Mucosa of stomach (tissue), 1 donor: ENCODE results near the gene KCNG1.
"Not testable (repeated sequence)": the region's sequence is repeated elsewhere in the genome, so short reads cannot be mapped to it uniquely, and the experiment has no call there.

Experiments
- H3K27me3 ChIP-seq: one replicate; pipeline ENCODE4 v1.7.0; 2013; ENCODE audit warnings: mild to moderate bottlenecking, low read length; ENCODE audit not compliant: control insufficient read depth, insufficient read depth
- H3K36me3 ChIP-seq: one replicate; pipeline ENCODE4 v1.7.0; 2013; ENCODE audit warnings: low read length; ENCODE audit not compliant: control insufficient read depth, insufficient read depth
- H3K4me1 ChIP-seq: one replicate; pipeline ENCODE4 v1.7.0; 2013; ENCODE audit warnings: mild to moderate bottlenecking, low read length; ENCODE audit not compliant: control insufficient read depth, insufficient read depth
- H3K4me3 ChIP-seq: one replicate; pipeline ENCODE4 v1.7.0; 2013; ENCODE audit warnings: low read length
- H3K9ac ChIP-seq: one replicate; pipeline ENCODE4 v1.7.0; 2013; ENCODE audit warnings: mild to moderate bottlenecking, low read length, moderate library complexity
- H3K9me3 ChIP-seq: one replicate; pipeline ENCODE4 v1.7.0; 2013; ENCODE audit warnings: mild to moderate bottlenecking, low read length, moderate library complexity; ENCODE audit not compliant: control insufficient read depth
- donor health status: Pancreatic carcinoma.

KCNG1 gene

DNA sequence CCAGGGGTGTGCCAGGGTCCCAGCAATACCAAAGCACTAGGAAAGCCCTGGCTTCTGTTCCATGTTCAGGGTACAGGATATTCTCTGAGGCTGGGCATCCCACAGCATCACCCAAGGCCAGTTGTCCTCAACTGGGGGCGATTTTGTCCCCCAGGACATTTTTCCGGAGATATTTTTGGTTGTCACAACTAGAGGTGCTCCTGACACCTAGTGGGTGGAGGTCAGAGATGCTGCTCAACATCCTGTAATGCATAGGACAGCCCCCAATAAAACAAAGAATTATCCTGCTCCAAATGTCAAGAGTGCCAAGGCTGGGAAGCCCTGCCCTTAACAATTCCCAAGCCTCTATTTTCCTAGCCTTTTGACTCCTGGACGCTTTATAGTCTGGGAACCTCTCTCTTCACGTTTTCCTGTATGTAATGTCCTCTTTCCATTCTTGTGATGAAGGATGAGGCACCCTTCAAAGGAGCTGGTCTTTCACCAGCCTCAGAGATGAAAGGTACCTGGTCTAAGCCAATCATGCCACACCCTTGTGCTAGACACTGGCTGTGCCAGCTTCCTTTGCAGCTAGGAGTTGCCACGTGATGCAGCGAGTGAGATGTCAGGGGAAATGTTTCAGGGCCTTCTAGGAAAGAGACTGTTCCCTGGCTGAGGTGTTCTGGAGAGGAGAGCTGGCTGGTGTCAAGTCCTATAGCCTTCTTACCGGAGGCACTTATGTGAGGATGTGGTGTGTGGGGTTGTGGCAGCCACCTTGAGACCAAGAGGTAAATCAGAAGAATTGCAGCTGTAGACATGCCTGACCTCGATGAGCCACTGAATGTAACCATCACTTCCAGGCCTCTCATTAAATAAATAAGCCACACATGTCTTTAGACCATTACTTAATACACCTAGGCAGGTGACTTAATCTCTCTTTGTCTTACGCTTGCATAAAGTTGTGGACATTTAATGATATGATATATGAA is 23.4 kb upstream of the KCNG1 start:
- H3K27me3 ChIP-seq = peaks cover 6% of the 10 kb centered on the region
- H3K36me3 ChIP-seq = no peaks in the 10 kb centered on the region
- no peak overlapping the region for H3K9ac ChIP-seq
- H3K4me3 ChIP-seq = no peak overlapping the region
- H3K4me1 ChIP-seq = no peaks in the 10 kb centered on the region
- H3K9me3 ChIP-seq = peaks cover 5% of the 10 kb centered on the region

DNA sequence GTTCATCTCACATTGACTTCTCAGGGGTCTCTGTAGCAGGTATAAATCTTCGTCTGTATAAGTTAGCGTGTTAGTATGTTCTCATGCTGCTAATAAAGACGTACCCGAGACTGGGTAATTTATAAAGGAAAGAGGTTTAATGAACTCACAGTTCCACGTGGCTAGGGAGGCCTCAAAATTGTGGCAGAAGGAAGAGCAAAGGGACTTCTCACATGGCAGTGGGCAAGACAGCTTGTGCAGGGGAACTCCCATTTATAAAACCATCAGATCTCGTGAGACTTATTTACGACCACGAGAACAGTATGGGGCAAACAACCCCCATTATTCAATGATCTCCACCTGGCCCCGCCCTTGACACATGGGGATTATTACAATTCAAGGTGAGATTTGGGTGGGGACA is 22.6 kb upstream of the KCNG1 start:
- not testable (repeated sequence) for H3K36me3 ChIP-seq, H3K9me3 ChIP-seq, H3K9ac ChIP-seq, H3K4me3 ChIP-seq, H3K27me3 ChIP-seq, H3K4me1 ChIP-seq

DNA sequence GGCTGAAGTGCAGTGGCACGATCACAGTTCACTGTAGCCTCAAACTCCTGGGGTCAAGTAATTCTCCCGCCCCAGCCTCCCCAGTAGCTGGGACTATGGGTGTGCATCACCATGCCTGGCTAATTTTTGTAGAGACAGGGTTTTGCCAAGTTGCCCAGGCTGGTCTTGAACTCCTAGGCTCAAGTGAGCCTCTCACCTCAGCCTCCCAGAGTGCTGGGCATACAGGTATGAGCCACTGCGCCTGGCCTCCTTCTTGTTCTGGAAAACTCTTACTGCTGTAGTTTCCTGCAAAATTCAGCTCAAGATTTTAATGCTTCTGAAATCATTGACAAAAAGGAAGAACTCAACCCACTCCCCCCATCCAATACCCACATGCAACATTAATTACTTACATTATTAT is 21.9 kb upstream of the KCNG1 start:
- Histone ChIP-seq H3K36me3 (no peaks in the 10 kb centered on the region), H3K27me3 (peaks cover 8% of the 10 kb centered on the region), H3K4me3 (no peak overlapping the region), H3K9me3 (peaks cover 5% of the 10 kb centered on the region), H3K4me1 (no peaks in the 10 kb centered on the region), H3K9ac (no peak overlapping the region)

DNA sequence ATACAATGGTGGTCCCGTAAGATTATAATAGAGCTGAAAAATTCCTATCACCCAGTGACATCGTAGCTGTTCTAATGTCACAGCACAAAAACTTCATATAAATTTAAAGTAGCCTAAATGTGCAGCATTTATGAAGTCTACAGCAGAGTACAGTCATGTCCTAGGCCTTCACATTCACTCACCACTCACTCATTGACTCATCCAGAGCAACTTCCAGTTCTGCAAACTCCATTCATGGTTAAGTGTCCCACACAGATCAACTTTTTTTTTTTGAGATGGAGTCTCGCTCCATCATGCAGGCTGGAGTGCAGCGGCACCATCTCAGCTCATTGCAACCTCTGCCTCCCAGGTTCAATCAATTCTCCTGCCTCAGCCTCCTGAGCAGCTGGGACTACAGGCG is 20.9 kb upstream of the KCNG1 start:
- H3K9me3 ChIP-seq = peaks cover 5% of the 10 kb centered on the region
- no peaks in the 10 kb centered on the region for H3K4me1 ChIP-seq

DNA sequence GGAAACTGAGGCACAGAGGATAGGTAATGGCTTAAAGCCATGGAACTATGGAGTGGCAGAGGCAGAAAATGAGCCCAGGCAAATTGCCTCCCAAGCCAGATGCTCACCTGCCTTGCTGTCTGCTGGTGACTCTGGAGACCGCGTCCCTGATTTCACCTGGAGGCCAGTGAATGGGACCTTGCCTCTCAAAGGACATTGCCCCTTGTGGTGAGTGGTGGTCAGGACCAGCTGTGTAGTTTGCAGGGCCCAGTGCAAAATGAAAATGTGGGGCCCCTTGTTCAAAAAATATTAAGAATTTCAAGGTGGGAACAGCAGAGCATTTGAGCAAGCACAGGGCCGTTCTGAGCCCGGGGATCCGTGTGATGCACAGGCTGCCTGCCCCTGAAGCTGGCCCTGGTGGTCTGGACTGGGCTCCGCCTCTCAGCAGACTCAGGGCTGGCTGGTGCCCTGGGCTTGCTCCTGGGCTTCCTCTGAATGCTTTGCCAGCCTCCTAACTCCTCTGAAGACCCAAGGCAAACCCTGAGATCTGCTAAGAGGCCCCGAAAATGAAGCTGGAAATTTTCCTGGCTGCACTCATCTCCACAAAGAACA is 19.8 kb upstream of the KCNG1 start:
- Histone ChIP-seq H3K9me3 (peaks cover 5% of the 10 kb centered on the region), H3K4me3 (no peak overlapping the region), H3K27me3 (peaks cover 8% of the 10 kb centered on the region), H3K9ac (no peak overlapping the region), H3K36me3 (no peaks in the 10 kb centered on the region), H3K4me1 (no peaks in the 10 kb centered on the region)

More for the DNA sequence above, 20.9 kb upstream of the KCNG1 start:
- peaks cover 8% of the 10 kb centered on the region for H3K27me3 ChIP-seq
- H3K4me3 ChIP-seq = no peak overlapping the region
- H3K9ac ChIP-seq = no peak overlapping the region
- no peaks in the 10 kb centered on the region for H3K36me3 ChIP-seq

DNA sequence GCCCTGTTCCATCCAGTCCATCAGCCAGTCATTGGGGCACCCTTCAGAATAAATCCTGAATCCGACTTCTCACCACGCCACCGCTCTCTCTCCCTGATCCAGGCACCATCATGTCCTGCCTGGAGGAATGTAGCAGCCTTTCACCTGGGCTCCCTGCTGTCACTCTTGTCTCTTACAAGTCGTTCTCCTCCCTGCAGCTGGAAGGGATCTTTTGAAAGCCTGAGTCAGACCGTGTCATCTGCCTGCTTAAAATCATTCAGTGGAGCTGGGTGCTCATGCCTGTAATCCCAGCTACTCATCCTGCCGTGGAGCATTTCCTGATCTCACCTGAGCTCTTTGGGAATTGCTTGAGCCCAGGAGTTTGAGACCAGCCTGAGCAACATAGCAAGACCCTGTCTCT is 19.2 kb upstream of the KCNG1 start:
- no peaks in the 10 kb centered on the region for H3K36me3 ChIP-seq
- no peak overlapping the region for H3K4me3 ChIP-seq
- H3K27me3 ChIP-seq = peaks cover 8% of the 10 kb centered on the region
- no peaks in the 10 kb centered on the region for H3K4me1 ChIP-seq
- H3K9ac ChIP-seq = no peak overlapping the region
- peaks cover 5% of the 10 kb centered on the region for H3K9me3 ChIP-seq

DNA sequence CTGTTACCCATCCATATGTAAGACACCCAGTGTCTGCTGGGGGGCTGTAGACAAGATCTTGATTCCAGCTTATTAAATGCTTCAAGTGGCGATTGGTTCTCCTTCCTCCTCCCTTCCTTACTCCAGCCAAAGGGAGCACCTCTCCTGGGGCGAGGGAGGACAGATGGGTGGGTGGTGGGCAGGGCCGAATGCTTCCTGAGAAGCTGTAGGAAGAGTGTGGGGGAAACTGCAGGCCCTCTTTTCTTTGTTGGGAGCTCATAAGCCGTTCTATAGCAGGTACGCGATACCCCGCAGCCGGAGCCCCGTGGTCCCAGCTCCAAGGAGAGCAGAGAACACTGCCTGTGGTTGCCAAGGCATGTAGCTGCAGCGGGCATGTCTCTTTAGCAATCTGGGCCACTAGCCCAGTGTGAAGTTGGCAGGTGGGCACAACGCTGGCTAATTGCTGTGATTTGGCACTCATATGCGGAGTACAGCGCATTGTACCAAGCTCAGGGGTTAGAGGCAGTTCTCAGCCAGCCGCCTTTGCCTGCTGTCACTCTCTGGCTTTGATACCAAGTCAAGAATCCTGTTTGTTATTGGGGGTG is 14.7 kb upstream of the KCNG1 start:
- Histone ChIP-seq H3K4me3 (no peak overlapping the region), H3K4me1 (no peaks in the 10 kb centered on the region), H3K36me3 (no peaks in the 10 kb centered on the region), H3K27me3 (peaks cover 12% of the 10 kb centered on the region), H3K9me3 (no peaks in the 10 kb centered on the region), H3K9ac (no peak overlapping the region)

DNA sequence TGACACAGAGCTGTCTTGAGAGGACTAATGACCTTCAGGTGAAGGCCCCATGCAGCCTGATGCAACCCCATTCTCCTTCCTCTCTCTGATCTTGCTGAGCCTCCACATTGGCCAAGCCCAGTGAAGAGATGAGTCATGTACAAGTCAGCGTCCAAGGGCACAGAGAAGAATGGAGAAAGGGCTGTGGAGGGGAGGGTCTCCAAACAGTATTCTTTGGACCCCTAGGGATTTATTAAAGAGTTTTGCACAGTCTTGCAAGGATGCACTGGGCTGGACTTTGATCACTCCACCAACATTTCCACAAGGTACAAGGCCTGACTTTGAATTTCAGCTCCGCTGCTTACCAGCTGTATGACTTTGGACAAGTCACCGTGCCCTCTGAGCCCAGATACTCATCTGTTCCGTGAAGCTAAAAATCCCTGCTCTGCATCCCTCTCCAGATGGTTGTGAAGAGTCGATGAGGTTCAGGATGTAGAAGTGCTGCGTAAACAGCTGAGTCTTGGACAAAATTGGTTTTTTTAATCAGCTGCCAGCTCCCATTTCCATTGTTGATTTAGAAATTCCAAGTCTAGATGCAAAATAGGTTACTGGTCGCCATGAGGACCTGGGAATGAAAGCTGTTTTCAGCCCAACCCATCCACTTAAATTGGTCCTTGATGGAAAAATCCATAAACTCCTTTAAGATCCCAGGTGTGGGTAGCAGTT is 14.1 kb upstream of the KCNG1 start:
- Histone ChIP-seq H3K9me3 (no peaks in the 10 kb centered on the region), H3K36me3 (no peaks in the 10 kb centered on the region), H3K27me3 (peaks cover 17% of the 10 kb centered on the region), H3K4me1 (no peaks in the 10 kb centered on the region), H3K9ac (no peak overlapping the region), H3K4me3 (no peak overlapping the region)

DNA sequence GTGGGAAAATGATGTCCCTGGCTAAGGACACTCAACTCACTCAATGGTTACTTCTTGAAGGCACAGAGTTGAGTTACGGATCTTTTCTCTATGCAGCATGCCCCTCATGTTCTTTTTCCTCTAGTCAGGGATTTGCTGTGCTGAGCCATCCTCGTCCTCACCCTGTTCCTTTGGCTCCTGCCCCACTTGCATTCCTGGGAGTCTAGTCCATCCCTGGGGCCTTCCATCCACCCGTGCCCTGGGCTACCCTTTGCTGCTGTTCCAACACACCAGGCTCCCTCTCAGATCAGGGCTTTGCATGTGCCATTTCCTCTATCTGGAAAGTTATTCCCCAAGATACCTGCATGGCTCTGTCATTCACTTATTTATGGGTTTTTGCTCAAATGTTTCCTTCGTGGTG is 13.3 kb upstream of the KCNG1 start:
- Histone ChIP-seq H3K9ac (no peak overlapping the region), H3K27me3 (peaks cover 12% of the 10 kb centered on the region)

DNA sequence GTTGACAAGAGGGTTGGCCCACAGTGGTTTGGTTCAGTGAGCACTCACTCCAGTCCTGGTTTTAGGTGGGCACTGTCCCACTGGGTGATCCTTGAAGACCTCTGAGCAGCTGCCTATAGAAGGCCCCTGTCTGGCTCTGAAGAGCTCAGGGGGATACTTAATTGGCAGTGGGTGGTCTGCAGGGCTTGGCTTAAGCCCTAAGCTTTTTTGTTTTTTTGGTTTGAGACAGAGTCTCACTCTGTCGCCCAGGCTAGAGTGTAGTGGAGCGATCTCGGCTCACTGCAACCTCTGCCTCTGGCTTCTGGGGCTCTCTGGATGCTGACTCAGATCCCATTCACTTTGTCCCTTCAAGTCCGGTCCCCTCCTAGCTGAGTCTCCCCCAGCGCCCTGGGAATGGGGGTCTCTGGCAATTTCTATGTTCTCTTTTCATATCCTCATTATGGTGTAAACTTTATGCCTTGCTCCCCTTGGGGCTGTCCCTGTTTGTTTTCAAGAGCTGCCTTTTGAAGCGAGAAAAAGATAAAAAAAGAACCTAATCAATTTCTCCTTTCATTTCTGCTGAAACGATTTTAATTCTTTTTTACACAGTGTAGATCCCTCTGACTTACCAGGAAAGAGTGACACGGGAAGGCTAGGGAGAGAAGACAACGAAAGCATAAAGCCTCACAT is 12.2 kb upstream of the KCNG1 start:
- H3K4me3 ChIP-seq = no peak overlapping the region
- no peaks in the 10 kb centered on the region for H3K36me3 ChIP-seq
- no peaks in the 10 kb centered on the region for H3K4me1 ChIP-seq
- no peaks in the 10 kb centered on the region for H3K9me3 ChIP-seq
- H3K9ac ChIP-seq = no peak overlapping the region
- H3K27me3 ChIP-seq = peaks cover 19% of the 10 kb centered on the region

More for the DNA sequence above, 13.3 kb upstream of the KCNG1 start:
- Histone ChIP-seq H3K9me3 (no peaks in the 10 kb centered on the region), H3K4me3 (no peak overlapping the region), H3K36me3 (no peaks in the 10 kb centered on the region), H3K4me1 (no peaks in the 10 kb centered on the region)

DNA sequence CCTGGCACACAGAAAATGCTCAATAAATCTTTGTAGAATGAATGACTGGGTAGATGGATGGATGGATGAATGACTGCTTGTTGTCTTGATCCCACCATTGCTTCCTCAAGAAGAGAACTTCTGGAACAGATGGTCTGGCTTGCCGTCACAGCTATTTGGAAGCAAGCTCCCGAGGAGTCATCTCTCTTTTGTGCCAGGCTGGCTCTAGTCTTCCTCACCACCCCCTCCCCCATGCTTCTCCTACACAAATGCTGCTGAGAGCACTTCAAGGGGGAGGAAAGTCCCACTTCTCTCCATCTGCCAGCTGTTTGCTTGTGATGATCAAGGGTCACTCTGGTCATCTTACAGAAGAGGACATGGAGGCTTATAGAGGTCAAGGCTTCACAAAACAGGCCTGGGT is 11.6 kb upstream of the KCNG1 start:
- no peaks in the 10 kb centered on the region for H3K36me3 ChIP-seq
- no peaks in the 10 kb centered on the region for H3K4me1 ChIP-seq

More for the DNA sequence above, 11.6 kb upstream of the KCNG1 start:
- H3K4me3 ChIP-seq = no peak overlapping the region
- peaks cover 25% of the 10 kb centered on the region for H3K27me3 ChIP-seq
- H3K9ac ChIP-seq = no peak overlapping the region
- H3K9me3 ChIP-seq = no peaks in the 10 kb centered on the region
